ENCODE measurements around the gene MACROD2.

Gene MACROD2

DNA sequence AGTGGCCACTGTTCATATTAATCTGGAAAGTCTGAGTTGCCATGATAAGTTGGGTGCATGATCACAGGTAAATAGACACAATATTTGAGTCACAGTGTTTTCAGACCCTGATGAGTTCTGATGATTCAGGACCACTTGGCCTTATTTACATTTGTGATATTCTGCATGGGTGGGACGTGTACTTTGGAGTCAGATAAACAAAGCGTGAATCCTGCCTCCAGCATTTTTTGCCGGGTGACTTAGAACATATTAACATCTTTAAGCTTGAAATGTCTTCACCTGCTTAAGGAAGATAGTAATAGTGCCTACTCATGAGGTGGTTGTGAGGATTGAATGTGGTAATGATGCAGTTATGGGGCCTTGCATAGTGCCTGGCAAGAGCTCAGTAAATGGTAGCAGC lies 1582.8 kb downstream of the MACROD2 start:
- FAIRE-seq: no peak

DNA sequence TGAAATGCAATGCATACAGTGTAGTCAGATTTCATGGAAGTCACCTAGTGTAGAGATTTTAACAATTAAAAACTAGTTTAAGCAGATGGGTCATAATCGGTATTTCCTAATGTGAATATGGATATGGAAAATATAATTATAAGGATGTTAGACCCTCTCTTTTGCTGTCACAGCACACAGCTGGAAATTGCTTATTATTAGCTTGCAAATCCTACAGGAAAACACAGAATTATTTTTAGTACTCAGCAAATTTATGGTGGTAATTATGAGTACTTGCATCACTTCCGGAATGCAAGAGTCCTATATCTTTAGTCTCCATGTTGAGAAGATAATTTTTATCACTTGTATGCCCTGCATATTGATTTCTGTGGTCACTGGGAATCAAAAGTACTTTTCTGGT lies 1584.4 kb downstream of the MACROD2 start:
- FAIRE-seq: no peak

DNA sequence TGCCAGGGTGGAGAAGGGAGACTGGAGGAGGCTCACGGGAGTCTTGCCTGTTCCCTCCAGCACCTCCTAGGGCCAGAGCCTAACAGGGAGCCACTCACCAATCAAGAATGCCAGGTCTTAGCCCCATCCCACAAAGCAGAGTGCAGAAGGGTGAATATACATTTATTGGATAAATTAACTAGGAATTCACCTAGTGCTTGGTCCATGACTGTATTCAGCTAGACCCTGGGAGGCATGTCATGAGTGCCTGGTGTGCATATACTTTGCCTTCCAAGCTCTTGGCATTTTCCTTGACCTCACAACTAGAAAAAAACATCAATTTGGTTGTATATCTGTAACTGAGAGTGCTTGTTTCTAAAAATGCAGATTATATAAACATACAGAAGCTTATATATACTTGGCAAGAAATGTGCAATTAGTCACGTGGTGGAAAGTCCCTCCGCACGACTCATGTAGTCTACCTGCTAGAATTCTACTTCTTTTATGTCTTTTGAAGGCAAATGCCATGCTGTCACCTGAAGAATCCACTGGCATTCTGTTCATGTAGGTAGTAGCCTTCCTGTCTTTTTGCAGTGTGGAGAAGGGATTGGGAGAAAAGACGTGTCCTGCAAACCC lies 1586.9 kb downstream of the MACROD2 start:
- FAIRE-seq: no peak

DNA sequence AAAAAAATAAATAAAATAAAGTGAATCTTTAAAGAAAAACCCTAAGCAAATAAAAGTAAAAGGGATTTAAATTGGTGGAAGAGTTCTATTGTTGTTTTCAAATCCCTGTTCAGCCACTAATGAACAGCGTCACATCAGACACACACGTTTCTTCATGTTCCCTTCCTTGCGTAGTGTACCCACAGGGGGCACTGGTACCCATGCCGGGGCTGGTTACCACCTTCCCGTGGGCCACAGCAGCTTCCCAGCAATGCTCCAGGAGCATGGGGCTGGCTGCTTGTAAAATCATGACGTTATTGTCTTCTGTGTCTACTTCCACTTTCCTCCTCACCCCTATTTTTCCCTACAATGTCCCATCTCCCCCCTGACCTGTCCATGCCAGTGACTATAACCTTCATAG lies 1589.2 kb downstream of the MACROD2 start:
- FAIRE-seq: no peak

DNA sequence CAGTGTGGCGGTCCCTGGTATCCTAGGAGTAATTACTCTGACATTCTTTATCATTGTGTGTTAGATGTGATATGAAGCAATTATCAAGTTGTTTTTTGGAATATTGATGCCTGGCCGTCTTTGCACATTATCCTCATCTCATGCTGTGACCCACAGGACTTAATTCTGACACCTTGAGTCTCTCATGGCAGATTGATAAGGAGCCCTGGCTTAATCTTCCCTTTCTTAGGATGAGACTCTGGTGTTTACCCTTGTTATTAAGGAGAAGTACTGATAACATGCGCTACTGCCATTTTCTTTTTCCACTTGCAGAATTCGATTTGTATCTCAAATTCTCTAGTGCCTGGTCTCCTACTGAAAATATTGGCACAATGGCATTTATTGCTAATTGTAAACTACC lies 1597.8 kb downstream of the MACROD2 start:
- FAIRE-seq: no peak

DNA sequence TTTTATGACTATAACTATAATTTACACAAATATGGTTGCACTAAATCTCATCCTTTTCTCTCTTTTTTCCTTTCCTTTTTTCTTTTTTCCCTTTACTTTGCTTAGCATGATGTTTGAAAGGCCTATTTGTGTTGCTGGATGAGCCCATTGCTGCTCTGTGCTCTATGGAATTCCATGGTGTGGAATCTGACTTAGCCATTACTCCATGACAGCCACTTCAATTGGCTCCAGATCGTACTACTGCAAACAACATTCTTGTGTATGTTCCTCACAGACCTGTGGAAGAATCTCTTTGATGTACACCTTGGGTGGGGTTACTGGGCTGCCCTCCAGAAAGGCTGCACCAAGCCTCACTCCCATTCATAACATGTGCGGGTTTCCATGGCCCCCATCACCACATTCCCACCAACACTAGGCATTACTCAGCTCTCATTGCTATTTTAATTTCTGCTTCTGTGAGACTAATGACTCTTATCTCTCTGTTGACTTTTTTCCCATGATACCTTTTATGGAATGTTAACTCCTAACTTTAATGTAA lies 1598.9 kb downstream of the MACROD2 start:
- FAIRE-seq: no peak

DNA sequence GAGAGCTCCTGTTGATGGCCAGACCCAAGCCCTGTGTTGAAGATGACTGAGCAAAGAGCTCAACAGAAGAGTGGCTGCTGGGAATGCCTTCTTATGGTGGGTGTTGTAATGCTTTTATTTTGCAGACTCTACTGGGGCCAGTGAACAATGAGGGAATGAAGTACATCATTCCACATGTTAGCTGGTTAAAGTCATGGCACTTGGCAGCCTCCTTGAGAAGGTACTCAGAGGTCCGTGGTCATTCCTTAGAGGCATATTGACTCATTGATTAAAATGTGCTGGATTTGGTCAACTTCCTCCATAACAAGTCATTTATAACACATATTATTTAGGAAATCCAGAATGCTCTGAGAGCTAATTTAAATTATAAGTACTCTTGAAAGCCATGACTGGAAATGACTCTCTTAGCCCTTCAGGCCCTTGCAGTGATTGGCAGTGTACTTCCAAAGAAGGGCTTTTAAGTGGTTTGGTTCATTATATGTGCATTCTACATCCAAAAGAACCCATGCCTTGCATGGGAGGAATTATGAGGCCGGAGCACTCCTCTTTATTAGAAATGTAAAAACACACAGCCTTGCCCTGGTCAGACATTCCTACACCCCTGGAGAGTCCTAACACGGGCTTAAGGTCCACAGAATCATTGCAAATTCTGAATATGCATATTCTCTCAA lies 1601.0 kb downstream of the MACROD2 start:
- no peak for FAIRE-seq

DNA sequence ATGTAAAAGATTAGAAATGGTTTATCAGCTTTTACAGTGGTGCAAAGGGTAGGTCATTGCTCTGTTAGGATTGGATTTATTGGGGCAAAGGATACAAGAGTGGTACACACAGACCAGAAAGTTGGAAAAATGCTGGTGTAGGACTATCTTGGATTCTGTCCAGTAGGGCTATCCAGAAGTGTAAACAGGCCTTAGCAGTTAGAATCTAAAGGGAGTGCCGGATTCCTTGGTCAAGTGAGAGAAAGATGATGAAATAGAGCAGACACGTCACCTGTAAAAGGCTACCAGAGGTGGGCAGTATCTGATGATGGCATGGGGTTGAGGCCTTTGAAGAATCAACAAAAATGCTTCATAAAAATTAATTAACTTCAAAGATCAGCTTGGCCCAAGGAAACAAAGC lies 1602.0 kb downstream of the MACROD2 start:
- no peak for FAIRE-seq

DNA sequence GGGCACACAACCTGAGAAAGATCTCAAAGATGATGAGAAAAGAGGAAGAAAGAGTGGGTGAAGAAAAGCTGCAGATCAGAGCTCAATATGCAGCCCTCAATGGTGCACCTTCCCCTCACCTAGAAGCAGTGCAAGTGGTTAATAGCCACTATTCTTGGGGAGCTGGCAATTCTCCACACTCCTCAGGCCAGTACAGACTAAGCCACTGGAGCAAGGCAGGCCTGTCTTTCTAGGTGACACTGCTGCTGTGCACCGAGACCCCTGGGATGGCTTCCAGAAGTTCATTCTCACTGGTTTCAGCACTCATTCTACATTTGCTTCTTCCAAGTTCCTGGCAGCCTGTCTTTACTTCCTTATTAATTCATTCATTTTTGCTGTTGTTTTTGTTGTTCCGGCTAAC lies 1604.6 kb downstream of the MACROD2 start:
- FAIRE-seq: no peak

DNA sequence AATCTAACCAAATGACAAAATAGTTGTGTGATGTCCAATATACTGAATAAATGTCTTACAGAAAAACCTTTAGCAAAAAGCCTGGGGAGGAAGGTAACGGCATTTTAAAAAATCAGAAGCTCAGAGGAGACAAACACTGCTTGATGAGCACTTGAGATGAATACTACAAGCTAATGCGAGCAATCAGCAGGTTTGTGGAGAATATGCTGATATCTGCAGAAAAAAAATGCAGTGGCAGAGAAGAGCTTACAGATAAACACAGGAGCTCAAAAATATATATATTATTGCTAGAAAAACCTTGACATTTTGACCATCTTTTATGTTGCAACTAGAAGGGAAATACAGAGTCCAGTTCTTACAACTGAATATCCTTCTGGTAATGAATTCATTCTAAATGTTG lies 1605.2 kb downstream of the MACROD2 start:
- no peak for FAIRE-seq

DNA sequence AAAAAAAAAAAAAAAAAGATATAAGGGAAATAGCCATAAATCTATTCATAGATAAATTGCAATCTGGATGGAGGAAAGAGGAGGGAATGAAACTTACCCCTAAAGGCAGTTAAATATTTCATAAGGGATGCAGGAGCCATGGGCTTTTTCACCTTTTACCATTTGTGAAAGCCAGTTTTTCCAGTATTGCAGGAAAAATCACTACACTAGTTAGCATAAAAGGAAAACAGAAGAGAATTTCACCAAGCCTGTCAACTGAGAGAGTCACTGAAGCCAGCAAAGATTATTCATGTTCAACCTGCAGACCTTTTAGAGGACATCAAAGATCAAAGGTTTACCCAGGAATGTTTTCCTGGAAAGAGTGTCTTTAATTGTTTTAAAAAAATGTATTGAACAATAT lies 1608.2 kb downstream of the MACROD2 start:
- FAIRE-seq: no peak

DNA sequence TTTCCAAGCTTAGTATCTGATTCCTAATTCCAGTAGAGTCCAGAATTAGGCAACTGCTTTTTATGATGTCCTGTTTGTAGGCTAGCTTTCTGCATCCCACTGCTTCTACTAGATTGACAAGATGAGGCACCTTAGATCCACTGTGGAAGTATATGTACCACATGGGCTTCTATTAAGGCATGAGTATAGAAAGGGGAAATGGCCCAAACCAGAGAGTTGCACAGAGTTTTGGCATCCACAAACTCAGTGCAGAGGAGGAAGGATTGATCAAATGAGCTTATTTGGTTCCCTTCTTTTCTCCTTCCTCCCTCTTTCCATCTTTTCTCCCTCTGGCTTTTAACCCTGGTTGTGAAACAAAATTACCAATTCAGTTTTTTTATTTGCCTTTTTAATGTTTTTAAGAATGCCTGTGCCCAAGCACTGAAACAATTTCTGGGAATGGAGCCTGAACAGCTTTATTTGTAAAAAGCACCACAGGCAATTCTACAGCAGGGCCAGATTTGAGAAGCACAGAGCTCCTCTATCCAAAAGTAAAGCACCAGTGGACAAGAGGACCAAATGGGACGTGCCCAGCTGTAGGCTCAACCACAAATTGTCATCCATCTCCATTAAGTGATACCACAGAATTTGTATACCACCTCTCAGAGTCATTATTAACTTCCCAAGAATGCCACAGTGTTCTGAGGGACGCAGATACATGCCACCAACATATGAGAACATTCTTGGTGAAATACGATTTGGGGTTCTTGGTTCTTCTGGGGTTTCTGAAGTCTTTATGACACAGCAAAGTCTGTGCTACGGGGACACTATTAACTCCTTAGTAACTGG lies 1608.9 kb downstream of the MACROD2 start:
- FAIRE-seq: no peak

DNA sequence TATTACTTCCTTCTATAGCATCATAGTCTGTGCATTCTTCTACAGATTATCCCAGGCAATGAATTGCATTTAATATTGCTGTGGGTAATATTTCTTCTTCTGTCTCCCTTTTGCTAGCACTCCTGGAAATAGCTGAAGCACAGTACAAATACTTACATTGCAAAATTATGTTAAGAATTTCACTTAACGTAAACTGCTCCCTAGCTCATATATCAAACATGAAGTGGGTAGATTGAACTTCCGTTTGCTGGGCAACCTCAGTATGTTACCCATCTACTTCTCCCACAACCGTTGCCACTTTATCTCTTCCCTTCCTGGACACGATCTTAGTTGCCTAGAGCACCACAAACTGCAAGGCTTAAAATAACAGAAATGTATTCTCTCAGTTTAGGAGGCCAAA lies 1614.6 kb downstream of the MACROD2 start:
- no peak for FAIRE-seq

DNA sequence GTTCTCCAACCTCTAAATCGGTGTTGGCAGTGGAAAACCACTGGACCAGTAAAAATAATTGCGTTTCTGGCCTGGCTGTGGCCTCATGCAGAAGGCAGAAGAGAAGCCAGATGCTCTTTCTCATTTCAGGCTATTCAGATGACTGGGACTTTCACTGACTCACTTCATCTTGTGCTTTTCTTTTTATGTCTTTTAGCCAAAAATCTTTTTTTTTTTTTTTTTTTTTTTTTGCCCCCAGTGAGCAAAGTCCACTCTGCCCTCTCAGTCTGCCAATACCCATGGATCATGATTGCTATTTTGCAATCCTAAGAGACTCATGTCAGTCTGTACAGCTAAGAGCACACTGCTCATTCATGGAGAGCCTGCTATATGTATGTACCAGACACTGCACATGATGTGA lies 1615.5 kb downstream of the MACROD2 start:
- FAIRE-seq: no peak

DNA sequence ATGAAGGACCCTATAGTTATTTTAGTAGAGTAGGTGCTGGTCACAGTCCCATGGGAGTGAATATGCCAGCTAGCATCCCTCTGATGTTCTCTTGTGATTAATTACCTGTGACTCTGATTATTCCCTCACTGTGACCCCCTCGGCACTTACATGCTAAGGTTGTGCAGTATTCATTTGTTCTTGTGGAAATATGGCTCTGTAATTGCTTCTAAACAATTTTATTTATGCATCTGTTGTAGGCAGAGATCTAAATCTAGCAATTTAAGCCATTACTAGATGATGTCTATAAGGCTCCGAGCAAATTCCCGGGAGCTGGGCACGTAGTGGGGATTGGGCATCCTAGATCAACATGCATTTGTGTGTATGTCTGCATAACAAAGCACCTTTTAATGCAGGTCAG lies 1616.2 kb downstream of the MACROD2 start:
- no peak for FAIRE-seq

DNA sequence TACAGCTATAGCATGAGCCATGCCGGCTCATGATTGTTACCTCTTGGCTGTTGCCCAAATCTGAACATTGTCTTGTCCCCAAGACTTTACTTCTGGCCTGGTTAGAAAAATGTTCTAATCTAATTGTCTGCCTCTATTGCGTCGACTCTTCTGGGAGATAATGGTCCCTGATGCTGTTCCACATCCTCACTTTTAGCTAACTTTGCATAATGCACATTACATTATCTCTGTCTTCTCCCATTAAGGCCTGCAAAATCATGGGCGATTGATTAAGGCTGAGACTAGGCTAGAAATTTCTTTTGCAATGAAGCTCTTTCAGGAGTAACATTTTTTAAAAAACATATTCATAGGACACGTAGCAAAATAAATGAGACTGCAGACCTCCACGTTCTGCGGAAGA lies 1616.9 kb downstream of the MACROD2 start:
- FAIRE-seq: no peak

DNA sequence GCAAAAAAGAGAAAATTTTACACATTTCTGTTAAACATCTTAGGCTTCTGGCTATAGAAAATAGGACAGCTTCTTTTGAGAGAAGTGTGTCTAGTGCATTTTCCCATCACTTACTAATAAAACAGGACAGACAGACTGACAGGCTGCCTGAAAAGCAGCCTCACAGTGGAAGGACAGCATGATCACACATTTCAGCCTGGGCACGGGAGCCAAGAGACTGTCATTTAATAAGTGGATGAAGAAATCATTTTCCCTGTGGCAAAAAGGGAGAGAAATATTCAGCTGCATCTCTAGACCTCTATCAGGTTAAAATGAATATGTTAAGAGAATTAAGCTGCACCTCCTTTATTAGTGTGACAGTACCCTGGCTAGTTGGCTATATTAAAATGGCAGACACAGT lies 1617.5 kb downstream of the MACROD2 start:
- FAIRE-seq: no peak

DNA sequence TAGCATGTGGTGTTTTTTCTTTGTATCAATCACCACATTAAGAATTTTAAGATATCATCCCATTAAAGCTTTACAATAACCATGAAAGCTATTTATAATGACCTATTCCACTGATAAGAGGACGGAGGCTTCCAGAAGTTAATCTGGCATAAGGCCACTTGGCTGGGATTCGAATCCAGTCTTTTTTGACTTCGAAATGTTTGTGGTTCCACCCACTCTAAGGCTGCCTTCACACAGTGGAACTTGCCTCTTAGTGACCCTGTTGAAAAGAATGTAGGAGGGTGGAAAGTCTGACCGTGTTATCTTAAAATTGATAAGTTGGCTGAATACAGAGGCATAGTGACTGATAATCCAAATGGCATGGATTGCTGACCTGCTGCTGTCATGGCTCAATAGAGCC lies 1618.2 kb downstream of the MACROD2 start:
- no peak for FAIRE-seq

DNA sequence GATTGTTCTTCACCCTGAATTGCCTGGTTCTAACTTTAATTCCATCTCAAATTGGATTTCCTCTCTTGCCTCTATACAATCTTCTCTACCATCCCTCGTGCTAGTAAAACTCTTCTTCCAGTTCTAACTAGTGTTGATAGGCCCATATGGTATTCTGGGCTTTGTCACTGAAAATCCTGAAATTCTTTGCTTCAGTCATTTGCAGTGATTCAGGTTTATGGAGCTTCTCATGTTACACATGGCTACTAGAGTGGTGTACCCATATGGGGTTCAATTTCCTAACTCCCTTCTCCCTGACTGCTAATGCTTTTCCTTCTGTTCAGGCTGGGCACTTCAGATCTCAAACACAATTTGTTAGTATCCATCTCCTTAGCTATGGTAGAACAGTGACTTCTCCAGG lies 1621.3 kb downstream of the MACROD2 start:
- no peak for FAIRE-seq

DNA sequence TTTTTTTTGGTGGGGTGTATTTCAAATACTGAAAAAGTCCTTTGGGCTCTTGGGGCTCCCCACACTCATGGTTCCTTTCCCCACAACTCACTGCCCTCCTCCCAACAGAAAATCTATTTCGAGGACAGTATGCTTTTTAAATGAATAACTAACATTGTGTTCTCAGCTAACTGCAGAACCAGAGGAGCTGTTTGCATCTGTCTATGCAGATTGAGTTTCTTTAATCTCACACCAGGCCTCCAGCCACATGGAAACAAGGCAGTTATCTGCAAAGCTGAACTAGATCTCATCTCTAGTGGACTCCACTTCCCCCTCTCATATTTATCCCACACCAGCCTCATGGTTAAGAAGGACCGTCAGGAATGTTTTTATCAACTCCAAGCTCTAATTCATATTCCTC lies 1622.8 kb downstream of the MACROD2 start:
- no peak for FAIRE-seq

DNA sequence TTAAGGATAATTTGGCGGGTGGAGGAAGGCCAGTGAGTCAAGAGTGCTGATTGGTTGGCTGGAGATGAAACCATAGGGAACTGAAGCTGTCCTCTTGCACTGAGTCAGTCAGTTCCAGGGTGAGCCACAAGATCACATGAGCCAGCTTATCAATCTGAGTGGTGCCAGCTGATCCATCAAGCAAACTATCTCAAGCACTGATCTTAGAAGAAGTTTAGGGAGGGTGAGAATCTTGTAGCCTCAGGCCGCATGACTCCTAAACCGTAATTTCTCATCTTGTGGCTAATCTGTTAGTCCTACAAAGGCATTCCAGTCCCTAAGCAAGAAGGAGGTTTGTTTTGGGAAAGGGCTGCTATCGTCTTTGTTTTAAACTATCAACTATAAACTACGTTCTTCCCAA lies 1623.6 kb downstream of the MACROD2 start:
- FAIRE-seq: no peak

DNA sequence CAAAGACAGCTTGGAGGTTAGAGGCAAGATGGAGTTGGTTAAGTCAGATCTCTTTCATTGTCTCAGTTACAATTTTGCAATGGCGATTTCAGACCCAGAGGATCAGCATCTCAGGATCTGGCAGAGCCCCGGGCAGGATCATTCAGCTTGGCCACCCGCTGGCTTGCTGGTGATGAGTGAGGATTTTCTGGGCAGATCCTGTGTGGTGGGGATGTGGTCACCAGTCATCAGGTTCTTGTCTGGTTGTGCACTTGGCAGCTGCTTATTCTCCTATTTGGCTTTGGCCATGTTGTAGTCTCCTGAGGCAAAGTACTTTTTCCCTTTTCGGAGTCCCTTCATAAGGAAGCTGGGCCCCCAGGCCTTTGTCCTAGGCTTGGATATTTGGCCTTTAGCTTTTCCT lies 1624.0 kb downstream of the MACROD2 start:
- no peak for FAIRE-seq

DNA sequence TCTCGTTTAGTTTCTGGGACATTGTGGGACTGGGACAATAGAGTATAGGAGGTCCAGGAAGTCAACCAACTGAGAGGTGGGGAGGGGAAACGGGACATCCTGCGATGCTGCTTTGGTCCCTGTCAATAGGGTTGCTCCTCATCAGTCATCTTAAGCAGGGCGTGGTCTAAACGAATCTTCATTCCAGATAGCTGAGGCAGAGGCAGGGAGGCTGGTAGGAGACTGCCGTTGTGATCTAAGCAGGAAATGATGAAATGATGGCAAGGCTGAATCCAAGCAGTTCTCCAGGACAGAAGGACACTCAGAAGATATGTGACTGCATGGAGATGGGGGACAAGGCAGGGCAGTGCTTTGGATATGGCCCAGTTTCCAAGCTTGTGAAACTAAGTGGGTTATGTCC lies 1624.5 kb downstream of the MACROD2 start:
- FAIRE-seq: no peak

DNA sequence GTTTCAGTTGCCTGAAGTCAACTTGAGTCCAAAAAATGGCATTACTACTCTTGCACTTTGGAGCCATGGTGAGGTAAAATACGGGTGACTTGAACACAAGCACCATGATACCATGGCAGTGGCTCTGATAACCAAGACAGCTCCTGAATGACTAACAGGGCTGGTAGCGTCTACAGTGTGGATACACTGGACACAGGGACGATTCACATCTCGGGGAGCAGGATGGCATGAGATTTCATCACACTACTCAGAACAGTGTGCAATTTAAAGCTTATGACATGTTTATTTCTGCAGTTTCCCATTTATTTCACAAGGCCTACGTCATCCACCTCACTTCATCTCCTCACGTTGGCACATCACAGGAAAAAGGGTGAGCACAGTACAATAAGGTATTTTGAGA lies 1627.1 kb downstream of the MACROD2 start:
- FAIRE-seq: no peak

All from TTC549 (cell line).